H4 (cell line): ENCODE results near the gene DIS3L2. TPM values are rescaled to one million over a fixed set of nuclear protein-coding genes. Genes with fewer than 3 reads are reported as not detected.

Experiments used
- DNase-seq: peaks from one replicate; pipeline ENCODE4 v3.0.0-alpha.2; 2015; ENCODE audit warnings: low spot score
- total RNA-seq: library from RNA; depleted of rRNA; stranded (reverse); fragments of >200 nt; shearing (Covaris generic); gene quantifications from 2 replicates; pipeline ENCODE4 v1.2.3, GENCODE V29; 2014

Gene DIS3L2
- total RNA-seq, 1 experiment from 2014 or later, result 16.7 TPM

- no peak for DNase-seq
Observed at GRCh38 chr2:231951452-231952035, 10.0 kb upstream of the DIS3L2 start.

- no peak for DNase-seq
Observed at GRCh38 chr2:231955758-231956472, 5.6 kb upstream of the DIS3L2 start.

GRCh38 chr2:231957913-231958763, 3.4 kb upstream of the DIS3L2 start:
- no peak for DNase-seq

- DNase-seq, result no peak
Observed at GRCh38 chr2:231960810-231961348, 634 bp upstream of the DIS3L2 start.

GRCh38 chr2:231965102-231965501, 3.6 kb downstream of the DIS3L2 start:
- DNase-seq, result no peak

GRCh38 chr2:231966886-231967285, 5.4 kb downstream of the DIS3L2 start:
- DNase-seq, result no peak

GRCh38 chr2:231968820-231969219, 7.3 kb downstream of the DIS3L2 start:
- DNase-seq, result no peak

GRCh38 chr2:231970461-231970860, 8.9 kb downstream of the DIS3L2 start:
- no peak for DNase-seq

GRCh38 chr2:231975001-231975400, 13.5 kb downstream of the DIS3L2 start:
- DNase-seq, result no peak

GRCh38 chr2:231977430-231977829, 15.9 kb downstream of the DIS3L2 start:
- DNase-seq, result no peak

- no peak for DNase-seq
Observed at GRCh38 chr2:231984992-231985391, 23.5 kb downstream of the DIS3L2 start.

GRCh38 chr2:231985823-231986261, 24.3 kb downstream of the DIS3L2 start:
- DNase-seq, result no peak

- DNase-seq, result no peak
Observed at GRCh38 chr2:231987124-231987727, 25.7 kb downstream of the DIS3L2 start.

GRCh38 chr2:231988179-231988866, 26.8 kb downstream of the DIS3L2 start:
- DNase-seq, result no peak

GRCh38 chr2:231991664-231992063, 30.2 kb downstream of the DIS3L2 start:
- DNase-seq, result no peak

- no peak for DNase-seq
Observed at GRCh38 chr2:231992888-231993287, 31.4 kb downstream of the DIS3L2 start.

- DNase-seq, result no peak
Observed at GRCh38 chr2:231996797-231997540, 35.5 kb downstream of the DIS3L2 start.

GRCh38 chr2:231998046-231998445, 36.5 kb downstream of the DIS3L2 start:
- no peak for DNase-seq

GRCh38 chr2:232000439-232000838, 38.9 kb downstream of the DIS3L2 start:
- no peak for DNase-seq

- DNase-seq, result no peak
Observed at GRCh38 chr2:232001073-232001472, 39.6 kb downstream of the DIS3L2 start.

- no peak for DNase-seq
Observed at GRCh38 chr2:232006253-232006652, 44.7 kb downstream of the DIS3L2 start.
